ENCODE measurements around the gene CACHD1.
"Not testable (repeated sequence)": the region's sequence is repeated elsewhere in the genome, so short reads cannot be mapped to it uniquely, and the experiment has no call there.

CACHD1 gene

GRCh38 chr1:64721135-64721534 is 251.2 kb downstream of the CACHD1 start:
- DNase-seq (ENCODE audit: low read depth): no peak
- H3K4me3 ChIP-seq (ENCODE audit: low read length): no peak overlapping the region
- TF ChIP-seq, protein P1, sequence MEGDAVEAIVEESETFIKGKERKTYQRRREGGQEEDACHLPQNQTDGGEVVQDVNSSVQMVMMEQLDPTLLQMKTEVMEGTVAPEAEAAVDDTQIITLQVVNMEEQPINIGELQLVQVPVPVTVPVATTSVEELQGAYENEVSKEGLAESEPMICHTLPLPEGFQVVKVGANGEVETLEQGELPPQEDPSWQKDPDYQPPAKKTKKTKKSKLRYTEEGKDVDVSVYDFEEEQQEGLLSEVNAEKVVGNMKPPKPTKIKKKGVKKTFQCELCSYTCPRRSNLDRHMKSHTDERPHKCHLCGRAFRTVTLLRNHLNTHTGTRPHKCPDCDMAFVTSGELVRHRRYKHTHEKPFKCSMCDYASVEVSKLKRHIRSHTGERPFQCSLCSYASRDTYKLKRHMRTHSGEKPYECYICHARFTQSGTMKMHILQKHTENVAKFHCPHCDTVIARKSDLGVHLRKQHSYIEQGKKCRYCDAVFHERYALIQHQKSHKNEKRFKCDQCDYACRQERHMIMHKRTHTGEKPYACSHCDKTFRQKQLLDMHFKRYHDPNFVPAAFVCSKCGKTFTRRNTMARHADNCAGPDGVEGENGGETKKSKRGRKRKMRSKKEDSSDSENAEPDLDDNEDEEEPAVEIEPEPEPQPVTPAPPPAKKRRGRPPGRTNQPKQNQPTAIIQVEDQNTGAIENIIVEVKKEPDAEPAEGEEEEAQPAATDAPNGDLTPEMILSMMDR (conservative IDR thresholded peaks at IDR 0.05; ENCODE audit: low read depth, low read length): no peak

DNA sequence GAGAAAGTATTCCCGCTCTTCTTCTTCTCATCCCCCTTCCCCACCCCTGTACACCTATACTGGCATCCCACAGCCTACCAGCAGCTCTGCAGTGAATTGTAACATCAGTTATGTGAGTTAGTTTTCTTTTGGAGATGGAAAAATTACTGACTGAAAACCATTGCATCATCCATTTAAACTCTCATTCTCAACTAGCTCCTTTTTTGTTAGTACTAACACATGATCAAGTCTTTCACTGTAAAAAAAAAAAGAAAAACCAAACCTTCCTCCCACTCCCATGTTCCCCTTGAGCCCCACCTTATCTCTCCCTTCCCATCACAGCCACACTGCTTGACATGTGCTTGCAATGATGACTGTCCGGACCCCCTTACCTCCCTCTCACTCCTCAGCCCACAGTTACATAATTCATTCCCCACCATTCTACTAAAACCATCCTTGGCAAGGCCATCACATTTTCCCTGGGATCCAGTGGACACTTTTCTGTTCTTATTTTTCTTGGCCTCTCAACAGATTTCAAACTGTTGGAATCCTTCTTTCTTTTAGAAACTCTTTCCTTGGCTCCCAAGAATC is 251.7 kb downstream of the CACHD1 start:
- no peak for DNase-seq (ENCODE audit: low read depth)
- no peak overlapping the region for H3K4me3 ChIP-seq (ENCODE audit: low read length)
- TF ChIP-seq, protein P1 (conservative IDR thresholded peaks at IDR 0.05; ENCODE audit: low read depth, low read length): no peak

GRCh38 chr1:64727861-64728260 is 257.9 kb downstream of the CACHD1 start:
- no peak overlapping the region for H3K4me3 ChIP-seq (ENCODE audit: low read length)
- DNase-seq (ENCODE audit: low read depth): no peak
- TF ChIP-seq, protein P1 (conservative IDR thresholded peaks at IDR 0.05; ENCODE audit: low read depth, low read length): no peak

- TF ChIP-seq, protein P1 (conservative IDR thresholded peaks at IDR 0.05; ENCODE audit: low read depth, low read length): no peak
- no peak overlapping the region for H3K4me3 ChIP-seq (ENCODE audit: low read length)
- no peak for DNase-seq (ENCODE audit: low read depth)
Observed at GRCh38 chr1:64733581-64734286, 263.8 kb downstream of the CACHD1 start.

DNA sequence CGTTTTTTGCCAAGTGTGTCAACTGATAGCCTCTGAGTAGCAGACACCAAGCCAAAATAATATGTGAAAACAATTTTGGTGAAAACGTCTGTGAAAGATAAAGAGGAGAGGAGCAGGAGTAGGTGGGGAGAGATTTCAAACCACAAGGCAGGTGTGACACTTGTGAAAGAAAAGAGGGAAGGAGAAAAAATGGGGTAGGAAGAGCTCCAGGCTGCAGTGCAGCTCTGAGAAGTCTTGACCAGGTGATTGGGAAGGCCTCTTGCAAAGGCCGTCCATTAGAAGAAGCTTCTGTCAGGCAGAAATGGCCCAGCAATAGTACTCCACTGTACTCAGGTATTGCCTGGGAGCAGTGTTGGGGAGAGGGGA is 264.3 kb downstream of the CACHD1 start:
- H3K4me3 ChIP-seq (ENCODE audit: low read length): no peak overlapping the region
- no peak for DNase-seq (ENCODE audit: low read depth)
- TF ChIP-seq, protein P1 (conservative IDR thresholded peaks at IDR 0.05; ENCODE audit: low read depth, low read length): no peak

DNA sequence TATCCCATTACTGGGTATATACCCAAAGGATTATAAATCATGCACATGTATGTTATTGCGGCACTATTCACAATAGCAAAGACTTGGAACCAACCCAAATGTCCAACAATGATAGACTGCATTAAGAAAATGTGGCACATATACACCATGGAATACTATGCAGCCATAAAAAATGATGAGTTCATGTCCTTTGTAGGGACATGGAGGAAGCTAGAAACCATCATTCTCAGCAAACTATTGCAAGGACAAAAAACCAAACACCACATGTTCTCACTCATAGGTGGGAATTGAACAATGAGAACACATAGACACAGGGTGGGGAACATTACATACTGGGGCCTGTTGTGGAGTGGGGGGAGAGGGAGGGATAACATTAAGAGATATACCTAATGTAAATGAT is 270.8 kb downstream of the CACHD1 start:
- DNase-seq (ENCODE audit: low read depth); H3K4me3 ChIP-seq (ENCODE audit: low read length): not testable (repeated sequence)

Measured in retinal pigment epithelial cell (primary cell).